HG03103 (cell line): Measurements from ENCODE around the gene SERPINB5.

Source experiments
- ATAC-seq: cut with Tn5 transposase; IDR thresholded peaks from one replicate; pipeline ENCODE4 v1.9.1; 2021; ENCODE audit warnings: low read depth; ENCODE audit not compliant: unreplicated experiment

SERPINB5 gene

DNA sequence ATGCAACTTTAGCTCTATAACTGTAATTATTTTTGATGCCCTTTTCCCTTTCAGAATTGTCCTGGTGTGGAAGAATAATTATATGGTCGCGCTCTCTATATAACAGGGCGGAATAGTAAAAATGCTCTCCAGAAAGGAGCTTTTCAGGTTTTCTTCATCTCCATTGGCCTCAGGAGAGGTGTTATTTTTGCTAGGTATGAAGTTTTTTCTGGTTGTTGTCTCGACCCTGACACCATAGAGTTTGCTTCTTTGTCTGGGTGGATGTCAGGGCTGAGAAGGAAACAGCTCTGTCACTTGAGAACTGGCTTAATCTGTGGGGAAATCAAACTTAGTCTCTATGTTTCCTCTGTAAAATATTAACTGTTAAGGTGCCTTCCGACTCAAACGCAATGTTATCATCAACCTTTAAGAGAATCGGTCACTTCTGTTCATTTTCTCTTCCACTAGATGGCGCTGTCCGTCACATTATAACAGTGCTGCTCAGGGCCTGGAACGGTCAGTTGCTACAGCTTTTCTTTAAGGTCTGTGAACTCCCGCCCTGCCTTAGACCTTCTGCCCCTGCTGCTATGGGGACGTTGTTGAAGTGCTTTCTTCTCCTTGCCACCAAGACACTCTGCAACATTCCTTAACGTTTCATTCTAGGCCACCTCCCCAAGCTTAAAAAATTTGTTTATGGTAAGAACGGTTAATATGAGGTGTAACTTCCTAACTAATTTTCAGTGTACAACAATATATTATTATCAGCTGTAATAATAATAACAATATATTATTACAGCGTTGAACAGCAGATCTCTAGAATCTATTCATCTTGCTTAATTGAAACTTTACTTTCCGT, 41.6 kb downstream of the SERPINB5 start:
- peak; percentile 96 for ATAC-seq

DNA sequence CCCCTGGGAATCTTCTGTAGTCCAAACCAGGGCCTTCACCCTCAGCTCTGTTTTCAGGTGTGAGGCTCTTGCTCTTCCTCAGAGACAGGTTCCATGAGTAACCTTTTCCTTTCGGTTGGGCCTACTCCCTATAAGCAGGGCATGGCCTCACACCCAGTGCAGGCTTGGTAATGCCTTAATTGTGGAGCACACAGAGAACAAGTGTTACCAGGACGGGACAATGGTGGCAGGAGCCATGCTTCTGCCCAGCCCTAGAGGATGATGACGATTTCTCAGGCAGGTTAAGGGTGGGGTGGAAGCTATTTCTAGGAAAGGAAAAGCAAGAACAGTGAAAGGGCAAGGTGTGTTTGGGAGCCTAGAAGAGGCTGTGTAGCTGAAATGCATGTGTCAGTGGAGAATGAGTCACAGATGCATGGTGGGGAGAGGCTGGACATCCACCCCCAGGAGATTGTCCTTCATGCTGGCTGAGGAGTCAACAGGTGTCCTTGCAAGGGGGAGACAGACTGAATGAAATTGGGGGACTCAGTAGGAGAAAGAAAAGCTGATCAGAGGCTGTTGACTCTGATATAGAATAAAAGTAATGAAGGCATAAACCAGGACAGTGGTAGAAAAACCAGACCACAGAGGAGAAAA, 43.4 kb downstream of the SERPINB5 start:
- no peak for ATAC-seq

DNA sequence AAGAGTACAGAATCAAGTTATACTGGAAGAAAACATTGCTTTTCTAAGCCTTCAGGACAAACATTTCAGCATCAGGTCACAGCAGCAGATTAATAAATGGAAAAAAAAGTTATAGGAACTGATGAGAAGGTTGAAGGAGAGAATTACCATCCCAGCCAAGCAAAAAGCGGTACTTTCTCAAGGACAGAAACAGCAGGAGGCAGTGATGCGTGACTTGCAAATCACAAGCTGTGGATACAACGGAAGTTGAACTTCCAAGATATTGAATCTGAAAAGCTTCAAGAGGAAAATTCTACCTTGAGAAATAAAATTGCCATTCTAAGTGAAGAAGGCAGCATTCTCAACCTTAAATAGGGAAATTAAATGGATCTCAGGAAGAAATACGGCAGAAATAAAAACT, 46.9 kb downstream of the SERPINB5 start:
- no peak for ATAC-seq

DNA sequence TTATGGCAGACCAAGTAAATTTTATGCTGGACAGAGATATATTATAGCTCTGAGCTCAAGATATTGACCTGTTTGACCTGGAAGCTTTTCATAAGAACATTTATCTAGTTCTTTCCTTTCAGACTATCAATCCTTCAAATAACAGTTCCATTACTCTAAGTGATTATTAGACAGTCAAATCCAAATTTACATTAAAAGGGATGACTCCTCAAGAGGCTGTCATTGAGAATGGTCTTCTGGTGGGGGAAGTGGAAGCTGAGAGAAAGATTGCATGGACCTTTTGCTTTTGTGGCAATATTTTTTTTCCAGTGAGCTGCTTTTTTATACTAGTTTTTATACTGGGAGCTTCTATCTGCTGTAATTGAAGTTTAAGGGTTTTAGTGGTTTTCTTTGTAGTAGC, 50.5 kb downstream of the SERPINB5 start:
- no peak for ATAC-seq

DNA sequence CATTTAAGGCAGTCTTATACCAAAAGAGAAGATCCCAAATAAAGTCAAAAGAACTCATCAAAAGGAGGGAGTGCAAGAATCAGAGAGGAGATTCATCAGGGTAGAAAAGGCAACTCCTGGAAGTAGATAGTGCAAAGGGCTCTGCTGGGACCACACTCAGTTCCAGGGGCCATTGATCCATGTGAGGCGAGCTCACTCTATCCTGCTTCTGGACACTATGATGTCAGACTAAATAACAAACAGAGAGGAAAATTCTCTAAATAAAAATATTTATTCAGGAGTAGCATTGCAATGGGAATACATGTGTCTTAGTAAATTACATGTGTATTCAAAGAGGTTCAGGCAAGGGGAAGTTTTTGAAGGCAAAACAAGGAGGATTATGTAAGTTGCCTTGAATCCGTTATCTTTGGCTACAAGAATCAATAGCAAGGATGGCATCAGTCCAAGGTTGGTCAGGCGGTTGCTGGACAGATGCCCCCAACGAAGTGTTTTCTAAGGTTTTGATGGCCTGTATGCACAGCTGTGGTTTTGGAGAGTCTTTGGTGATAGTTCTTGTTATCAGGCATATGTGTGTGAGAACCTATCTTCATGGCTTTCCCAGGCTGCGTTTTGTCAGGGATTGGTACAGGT, 52.2 kb downstream of the SERPINB5 start:
- no peak for ATAC-seq

DNA sequence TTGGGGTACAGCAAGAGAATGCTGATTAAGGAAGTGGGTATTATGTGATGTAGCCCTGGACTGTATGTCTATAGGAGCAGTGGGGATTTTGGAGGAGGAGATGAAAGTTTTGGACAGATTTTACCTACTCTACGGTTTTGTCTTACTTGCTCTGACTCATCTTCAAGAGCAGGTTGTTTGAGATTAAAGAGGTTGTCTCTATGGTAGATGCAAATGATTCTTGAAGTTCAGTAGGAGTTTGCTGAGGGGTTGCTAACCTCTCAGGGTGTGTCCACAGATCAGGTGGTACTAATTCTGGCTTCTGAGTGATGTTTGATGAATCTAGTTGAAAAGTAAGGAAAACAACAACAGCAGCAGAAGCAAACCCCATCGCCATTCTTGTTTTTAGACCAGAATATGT, 55.7 kb downstream of the SERPINB5 start:
- ATAC-seq = no peak

DNA sequence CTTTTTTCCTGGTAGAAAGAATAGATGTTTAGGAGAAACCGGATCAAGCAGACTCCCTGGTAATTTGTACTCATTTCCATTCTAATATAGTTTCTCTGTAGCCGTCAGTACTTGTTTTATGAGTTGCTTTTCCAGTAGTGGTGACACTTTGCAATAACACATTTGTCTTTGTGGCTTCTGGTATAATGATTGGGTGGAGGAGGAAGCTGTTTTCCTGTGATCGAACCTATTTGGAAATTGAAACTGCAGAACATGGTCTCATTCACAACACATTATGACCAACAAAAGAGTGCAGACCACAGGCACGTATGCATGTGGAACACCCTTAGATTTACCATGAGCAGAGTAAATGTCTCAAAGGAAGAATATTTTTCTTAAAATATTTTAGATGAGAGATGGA, 57.9 kb downstream of the SERPINB5 start:
- ATAC-seq = peak; percentile 66

DNA sequence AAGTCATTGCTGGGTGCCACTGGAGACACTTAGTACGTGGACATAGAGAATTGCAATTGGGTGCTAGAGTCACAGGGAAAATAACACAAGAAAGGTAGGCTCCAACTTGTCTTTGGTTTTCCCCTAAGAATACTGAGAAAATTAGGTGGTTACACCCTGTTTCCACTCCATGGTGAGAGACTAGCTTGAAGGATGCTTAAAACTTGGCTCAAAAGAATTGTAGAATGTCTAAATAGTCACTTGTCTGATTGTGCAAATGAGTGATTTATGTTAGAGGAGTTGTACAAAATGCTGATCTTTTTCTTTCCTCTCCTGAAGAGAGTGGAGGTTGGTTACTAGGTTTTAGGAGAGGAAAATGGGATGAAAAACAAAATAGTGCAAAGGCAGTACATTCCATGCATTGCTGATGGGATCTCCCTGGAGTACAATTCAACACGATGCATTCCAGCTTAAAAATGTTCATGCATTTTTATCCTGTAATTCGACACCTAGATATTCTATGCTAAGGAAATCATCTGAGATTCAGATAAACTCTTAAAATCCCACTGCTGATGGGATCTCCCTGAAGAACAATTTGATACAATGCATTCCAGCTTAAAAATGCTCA, 63.2 kb downstream of the SERPINB5 start:
- ATAC-seq = no peak

DNA sequence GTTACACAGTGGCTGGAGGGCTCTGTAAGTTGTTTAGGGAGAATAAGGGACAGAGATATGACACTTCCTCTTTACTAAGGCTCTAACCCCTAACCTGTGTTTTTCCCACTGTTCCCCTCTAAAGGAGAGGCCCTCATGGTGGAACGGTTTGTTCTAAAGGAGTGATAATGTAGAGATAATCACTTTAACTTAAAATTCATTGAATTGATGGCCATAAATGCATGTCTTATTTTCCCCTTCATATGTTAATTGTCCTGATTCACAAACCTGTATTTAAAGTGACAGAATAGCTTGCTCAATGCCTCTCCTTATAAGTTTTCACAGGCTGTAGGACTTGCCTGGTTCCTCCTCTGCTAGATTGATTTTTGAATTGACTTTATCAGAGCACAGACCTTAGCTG, 65.3 kb downstream of the SERPINB5 start, which contains the start of gene SERPINB12:
Gene SERPINB12, plus strand, starts transcription at position 301 of the 400 bp plus-strand sequence. CDS start 13,791 bp downstream, outside the sequence.
- no peak for ATAC-seq

DNA sequence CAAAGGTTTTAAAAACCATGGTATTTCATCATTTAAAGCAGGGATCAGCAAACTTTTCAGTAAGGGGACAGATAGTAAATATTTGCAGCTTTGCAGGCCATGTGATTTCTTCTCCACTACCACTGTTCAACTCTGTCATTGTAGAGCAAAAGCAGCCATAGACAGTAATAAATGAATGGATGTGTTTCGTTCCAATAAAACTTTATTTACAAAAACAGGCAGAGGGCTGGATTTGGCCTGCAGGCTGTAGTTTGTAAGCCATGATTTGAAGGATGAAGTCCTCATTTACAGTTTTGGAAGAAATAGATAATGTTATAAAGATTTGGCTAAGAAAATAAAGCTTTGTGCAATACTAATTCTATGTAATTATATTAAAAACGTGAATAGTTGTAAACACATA, 67.3 kb downstream of the SERPINB5 start:
- ATAC-seq = no peak

DNA sequence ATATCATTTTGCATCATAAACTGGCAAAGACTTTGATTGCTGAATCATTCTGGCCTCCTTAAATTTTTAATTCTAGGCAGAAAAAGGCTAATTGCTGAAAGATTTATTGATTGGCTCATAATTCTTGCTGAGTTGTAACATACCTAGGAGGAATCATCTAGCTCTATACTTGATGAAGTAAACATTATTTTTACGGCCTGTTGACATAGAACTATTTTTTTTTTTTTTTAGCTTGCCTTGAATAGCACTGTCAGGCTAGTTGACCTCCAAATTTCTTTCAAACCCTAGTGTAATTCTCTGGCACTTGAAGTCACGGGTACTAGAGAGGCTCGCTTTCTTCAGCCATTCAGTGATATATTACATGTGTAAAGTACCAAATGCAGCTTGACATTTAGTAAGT, 68.2 kb downstream of the SERPINB5 start:
- no peak for ATAC-seq

DNA sequence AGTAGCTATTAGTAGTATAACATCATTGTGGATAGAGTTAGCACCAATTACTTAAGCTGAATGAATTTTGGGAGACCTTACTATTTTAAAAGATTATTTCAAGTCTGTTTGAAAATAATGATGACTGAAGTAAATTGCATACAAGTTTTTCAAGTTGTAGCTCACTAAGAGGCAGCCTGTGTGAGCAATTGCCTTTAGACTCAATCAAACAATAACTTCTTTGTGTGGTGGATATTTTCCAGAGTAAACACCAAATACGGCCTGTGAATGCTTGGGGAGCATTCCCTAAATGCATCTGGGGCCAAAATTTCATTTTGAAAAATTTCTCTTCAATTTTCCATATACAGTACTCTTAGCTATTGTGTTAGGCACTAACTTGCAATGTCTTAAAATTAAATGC, 73.3 kb downstream of the SERPINB5 start:
- ATAC-seq = no peak

DNA sequence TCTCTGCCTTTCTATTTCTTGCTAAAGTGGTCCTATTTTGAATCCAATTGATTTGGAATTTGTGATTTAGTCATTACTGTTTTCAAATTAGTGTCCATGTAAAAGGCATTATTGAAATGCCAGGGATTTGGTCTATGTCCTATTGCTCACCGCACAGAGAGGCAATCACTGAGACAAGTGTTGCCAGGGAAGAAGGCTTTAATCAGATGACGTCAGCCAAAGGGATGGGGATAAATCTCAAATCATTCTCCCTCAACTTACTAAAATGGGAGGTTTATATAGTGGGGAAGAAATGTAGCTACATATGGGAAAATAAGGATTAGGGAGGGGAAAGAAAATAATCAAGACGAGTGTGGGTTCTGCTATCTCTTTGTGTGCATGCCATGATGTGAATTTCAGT, 75.0 kb downstream of the SERPINB5 start:
- ATAC-seq = no peak

DNA sequence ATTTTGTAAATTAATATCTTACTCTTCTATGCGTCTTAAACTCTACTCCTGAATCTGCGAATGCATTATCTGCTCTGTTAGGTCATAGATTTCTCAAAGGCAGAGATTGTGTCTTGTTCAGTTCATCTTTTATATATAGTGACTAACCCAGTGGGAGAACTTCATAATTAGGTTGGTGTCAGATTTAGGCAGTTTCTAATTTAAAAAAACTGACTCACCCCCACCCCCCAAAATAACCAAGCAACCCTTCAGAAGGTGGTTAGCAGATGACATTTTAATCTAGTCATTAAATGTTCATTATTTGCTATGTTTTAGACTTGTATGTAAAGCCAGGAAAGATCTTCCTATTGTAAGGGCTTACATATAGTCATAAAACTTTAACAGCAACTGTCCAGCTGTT, 75.8 kb downstream of the SERPINB5 start:
- ATAC-seq = no peak

DNA sequence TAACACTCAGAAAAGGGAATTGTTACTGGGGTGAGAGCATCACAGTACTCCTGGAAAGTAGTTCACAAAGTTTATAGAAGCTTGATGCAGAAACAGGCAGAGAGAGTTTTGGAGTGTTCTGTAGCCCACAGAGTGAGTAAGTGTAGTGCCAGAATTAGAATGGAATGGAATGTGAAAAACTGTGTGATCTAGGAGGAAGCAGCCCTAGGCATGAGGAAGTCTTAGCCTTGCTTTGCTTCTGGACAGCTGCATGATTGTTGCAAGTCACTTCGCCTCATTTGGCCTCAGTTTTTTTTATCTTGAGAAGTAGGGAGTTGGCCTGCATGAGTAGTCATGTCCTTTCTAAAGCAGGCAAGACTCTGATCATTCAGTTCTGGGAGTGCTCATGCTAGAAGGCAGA, 76.3 kb downstream of the SERPINB5 start:
- ATAC-seq = no peak
